ENCODE measurements around the gene PIK3CB.
"Not testable (repeated sequence)": the region's sequence is repeated elsewhere in the genome, so short reads cannot be mapped to it uniquely, and the experiment has no call there.

PIK3CB gene

GRCh38 chr3:138732456-138732855 is 102.3 kb downstream of the PIK3CB start:
- no peak for DNase-seq

GRCh38 chr3:138726946-138727730 is 107.6 kb downstream of the PIK3CB start:
- DNase-seq: no peak

- DNase-seq: not testable (repeated sequence)
Observed at GRCh38 chr3:138726042-138726441, 108.7 kb downstream of the PIK3CB start.

- no peak for DNase-seq
Observed at GRCh38 chr3:138725116-138725515, 109.6 kb downstream of the PIK3CB start.

- no peak for DNase-seq
Observed at GRCh38 chr3:138724443-138724842, 110.3 kb downstream of the PIK3CB start.

- no peak for DNase-seq
Observed at GRCh38 chr3:138718849-138719248, 115.9 kb downstream of the PIK3CB start.

GRCh38 chr3:138717348-138717747 is 117.4 kb downstream of the PIK3CB start:
- no peak for DNase-seq

GRCh38 chr3:138712086-138712485 is 122.6 kb downstream of the PIK3CB start:
- no peak for DNase-seq

GRCh38 chr3:138705675-138706074 is 129.1 kb downstream of the PIK3CB start:
- no peak for DNase-seq

- DNase-seq: no peak
Observed at GRCh38 chr3:138696666-138697370, 137.9 kb downstream of the PIK3CB start.

- no peak for DNase-seq
Observed at GRCh38 chr3:138694287-138695007, 140.3 kb downstream of the PIK3CB start.

GRCh38 chr3:138692152-138692551 is 142.6 kb downstream of the PIK3CB start:
- DNase-seq: no peak

- DNase-seq: no peak
Observed at GRCh38 chr3:138691351-138691750, 143.4 kb downstream of the PIK3CB start.

GRCh38 chr3:138690036-138690435 is 144.7 kb downstream of the PIK3CB start:
- DNase-seq: no peak

GRCh38 chr3:138688871-138689299 is 145.8 kb downstream of the PIK3CB start:
- peak; percentile 11 for DNase-seq

GRCh38 chr3:138687236-138687635 is 147.5 kb downstream of the PIK3CB start:
- DNase-seq: no peak

- peak; percentile 4 for DNase-seq
Observed at GRCh38 chr3:138686771-138687221, 147.9 kb downstream of the PIK3CB start.

- DNase-seq: no peak
Observed at GRCh38 chr3:138684396-138684795, 150.3 kb downstream of the PIK3CB start.

GRCh38 chr3:138682648-138683047 is 152.1 kb downstream of the PIK3CB start:
- DNase-seq: no peak

- no peak for DNase-seq
Observed at GRCh38 chr3:138681463-138682220, 153.1 kb downstream of the PIK3CB start.

GRCh38 chr3:138680974-138681373 is 153.8 kb downstream of the PIK3CB start:
- DNase-seq: not testable (repeated sequence)

GRCh38 chr3:138678874-138679392 is 155.8 kb downstream of the PIK3CB start:
- DNase-seq: no peak
